NT2/D1 (cell line): ENCODE data around the gene SUSD3.

Experiments used
- SUZ12 ChIP-seq: IDR thresholded peaks from 2 replicates; pipeline ENCODE4 v1.6.1; 2011; ENCODE audit not compliant: insufficient read length, insufficient read depth; ENCODE audit errors: extremely low read depth
- YY1 ChIP-seq: IDR thresholded peaks from 2 replicates; pipeline ENCODE4 v1.6.1; 2011; ENCODE audit not compliant: insufficient read length, insufficient read depth

DNA sequence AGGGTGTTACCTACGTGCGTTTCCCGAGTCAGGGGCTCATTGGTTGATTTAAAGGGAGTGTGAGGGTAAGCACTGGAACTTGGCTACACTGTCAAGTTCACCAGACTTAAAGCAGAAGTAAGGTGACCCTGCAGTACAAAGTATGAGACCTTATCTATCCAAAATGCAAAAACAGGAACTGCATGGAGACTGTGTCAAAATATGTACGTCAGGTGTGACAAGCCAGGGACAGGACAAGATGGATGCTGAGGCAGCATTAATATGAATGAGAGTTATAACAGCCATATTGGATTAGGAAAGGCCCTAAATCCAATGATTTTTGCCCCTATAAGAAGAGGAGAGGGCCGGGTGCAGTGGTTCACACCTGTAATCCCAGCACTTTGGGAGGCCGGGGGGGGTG lies 15.4 kb upstream of the SUSD3 start:
- TF ChIP-seq YY1 (no peak), SUZ12 (no peak)
